Endothelial cell of umbilical vein (primary cell): ENCODE results near the gene ZNF362.
"Not testable (repeated sequence)": the region's sequence is repeated elsewhere in the genome, so short reads cannot be mapped to it uniquely, and the experiment has no call there.

Experiments
- EZH2 ChIP-seq: IDR thresholded peaks from 2 replicates; pipeline ENCODE4 v1.6.1; 2012; ENCODE audit warnings: borderline replicate concordance, low read depth, mild to moderate bottlenecking, moderate library complexity, low read length, inconsistent platforms; ENCODE audit not compliant: severe bottlenecking
- FOS ChIP-seq: IDR thresholded peaks from 2 replicates; pipeline ENCODE4 v1.6.1; 2011; ENCODE audit warnings: mild to moderate bottlenecking, low read length, moderate library complexity, borderline replicate concordance; ENCODE audit not compliant: insufficient read depth
- GATA2 ChIP-seq: IDR thresholded peaks from 2 replicates; pipeline ENCODE4 v1.7.0; 2011; ENCODE audit warnings: low read depth, mild to moderate bottlenecking, moderate library complexity, mixed read lengths, low read length; ENCODE audit not compliant: insufficient read length, insufficient read depth
- JUN ChIP-seq: IDR thresholded peaks from 2 replicates; pipeline ENCODE4 v1.6.1; 2011; ENCODE audit warnings: borderline replicate concordance, low read depth; ENCODE audit not compliant: insufficient read length, insufficient read depth
- MAX ChIP-seq: IDR thresholded peaks from 2 replicates; pipeline ENCODE4 v1.6.1; 2011; ENCODE audit not compliant: insufficient read depth, insufficient read length
- MYC ChIP-seq: IDR thresholded peaks from one replicate; pipeline ENCODE4 v1.6.1; 2011; ENCODE audit warnings: mild to moderate bottlenecking, low read depth, low read length
- POLR2A ChIP-seq: IDR thresholded peaks from 2 replicates; pipeline ENCODE4 v1.6.1; 2012; ENCODE audit warnings: low read depth, mild to moderate bottlenecking, control low read depth, low read length
- POLR2AphosphoS5 ChIP-seq: IDR thresholded peaks from 2 replicates; pipeline ENCODE4 v1.6.1; 2012; ENCODE audit warnings: low read depth, mild to moderate bottlenecking, control low read depth, low read length, moderate library complexity; ENCODE audit not compliant: insufficient read depth
- TF ChIP-seq, protein P1 (sequence below), 2 donors: IDR thresholded peaks; 1 replicate in 1 of 2; 2 replicates in 1 of 2; pipeline ENCODE4 v1.5.1; 2011; ENCODE audit warnings: low read length in 2 of 2, mild to moderate bottlenecking in 2 of 2, moderate library complexity in 2 of 2, control low read depth in 1 of 2, inconsistent platforms in 1 of 2, low read depth in 1 of 2; ENCODE audit not compliant: insufficient read depth in 1 of 2; ENCODE audit errors: extremely low read depth in 1 of 2

GRCh38 chr1:33309351-33309750 is 53.1 kb downstream of the ZNF362 start:
- TF ChIP-seq, protein P1, sequence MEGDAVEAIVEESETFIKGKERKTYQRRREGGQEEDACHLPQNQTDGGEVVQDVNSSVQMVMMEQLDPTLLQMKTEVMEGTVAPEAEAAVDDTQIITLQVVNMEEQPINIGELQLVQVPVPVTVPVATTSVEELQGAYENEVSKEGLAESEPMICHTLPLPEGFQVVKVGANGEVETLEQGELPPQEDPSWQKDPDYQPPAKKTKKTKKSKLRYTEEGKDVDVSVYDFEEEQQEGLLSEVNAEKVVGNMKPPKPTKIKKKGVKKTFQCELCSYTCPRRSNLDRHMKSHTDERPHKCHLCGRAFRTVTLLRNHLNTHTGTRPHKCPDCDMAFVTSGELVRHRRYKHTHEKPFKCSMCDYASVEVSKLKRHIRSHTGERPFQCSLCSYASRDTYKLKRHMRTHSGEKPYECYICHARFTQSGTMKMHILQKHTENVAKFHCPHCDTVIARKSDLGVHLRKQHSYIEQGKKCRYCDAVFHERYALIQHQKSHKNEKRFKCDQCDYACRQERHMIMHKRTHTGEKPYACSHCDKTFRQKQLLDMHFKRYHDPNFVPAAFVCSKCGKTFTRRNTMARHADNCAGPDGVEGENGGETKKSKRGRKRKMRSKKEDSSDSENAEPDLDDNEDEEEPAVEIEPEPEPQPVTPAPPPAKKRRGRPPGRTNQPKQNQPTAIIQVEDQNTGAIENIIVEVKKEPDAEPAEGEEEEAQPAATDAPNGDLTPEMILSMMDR (IDR thresholded peaks at IDR 0.05; ENCODE audit: extremely low read depth in 1 of 2, insufficient read depth in 1 of 2, low read depth in 1 of 2, low read length in 2 of 2) = not testable (repeated sequence)
- not testable (repeated sequence) for TF ChIP-seq POLR2A, POLR2AphosphoS5, EZH2, MYC, FOS, JUN, MAX, GATA2
